Endothelial cell of umbilical vein (primary cell): Measurements from ENCODE around the gene ERMN. TPM values are rescaled to one million over a fixed set of nuclear protein-coding genes. Genes with fewer than 3 reads are reported as not detected.

ENCODE experiments used
- BruUV-seq: library from RNA; stranded (reverse); fragments of 400-500 nt; replicated peaks from 2 replicates; lab custom pipeline; 2021; lab: Mats Ljungman, UMichigan
- CTCF ChIA-PET: fragments of 300-600, 350-600 bp; sonication (Branson Sonifier 250); formaldehyde crosslinking; loops from one replicate; lab custom pipeline; 2021; ENCODE audit warnings: antibody characterized with exemption, inconsistent platforms; lab: Charles Lee
- POLR2A ChIA-PET: fragments of 300-600, 350-600 bp; sonication (Branson Sonifier 250); formaldehyde crosslinking; loops from one replicate; lab custom pipeline; 2021; ENCODE audit warnings: antibody characterized with exemption, inconsistent platforms; lab: Charles Lee
- DNase-seq: peaks from one replicate; pipeline ENCODE4 v3.0.0-alpha.2; 2011; ENCODE audit warnings: low read depth, low spot score
- FAIRE-seq: peaks from 2 replicates; lab custom pipeline; 2011; peaks lifted over from hg19 to GRCh38; lab: Jason Lieb, UNC
- H2AFZ ChIP-seq: 2 replicates; pipeline ENCODE4 v1.6.0; 2012; ENCODE audit warnings: low read depth, low read length, control low read depth, inconsistent platforms
- H3K27ac ChIP-seq: 2 replicates; pipeline ENCODE4 v1.5.1; 2011; ENCODE audit warnings: low read depth, mild to moderate bottlenecking, control low read depth, low read length, moderate library complexity; ENCODE audit not compliant: insufficient read depth
- H3K27me3 ChIP-seq, 2 experiments: 2 replicates each; pipeline versions ENCODE4 v1.6.0 to v1.6.1; 2011; ENCODE audit warnings: low read length in 2 of 2, mixed read lengths in 1 of 2; ENCODE audit not compliant: control insufficient read depth in 2 of 2, insufficient read depth in 2 of 2
- H3K36me3 ChIP-seq, 2 experiments: 2 replicates in 1 of 2; 3 replicates in 1 of 2; pipeline ENCODE4 v1.5.1; 2011; ENCODE audit warnings: low read length in 2 of 2, mild to moderate bottlenecking in 1 of 2, moderate library complexity in 1 of 2; ENCODE audit not compliant: control insufficient read depth in 2 of 2, insufficient read depth in 2 of 2; ENCODE audit errors: extremely low read depth in 1 of 2
- H3K4me1 ChIP-seq: 3 replicates; pipeline ENCODE4 v1.5.1; 2011; ENCODE audit warnings: mild to moderate bottlenecking, low read length; ENCODE audit not compliant: control insufficient read depth, insufficient read depth; ENCODE audit errors: extremely low read depth
- H3K4me2 ChIP-seq: 2 replicates; pipeline ENCODE4 v1.6.1; 2011; ENCODE audit warnings: low read length, control low read depth, mixed read lengths; ENCODE audit not compliant: insufficient read depth
- H3K4me3 ChIP-seq, 3 experiments: fragments of 200-600 bp in 1 of 3; sonication (generic), shearing (Covaris generic) in 1 of 3; replicated peaks in 1 of 3; 2 replicates each; pipeline ENCODE4 v1.5.1; 2011 to 2016; ENCODE audit warnings: control low read depth in 3 of 3, low read length in 3 of 3, mild to moderate bottlenecking in 2 of 3, inconsistent platforms in 1 of 3, low read depth in 1 of 3, moderate library complexity in 1 of 3; ENCODE audit not compliant: insufficient read depth in 1 of 3
- H3K79me2 ChIP-seq: 2 replicates; pipeline ENCODE4 v1.6.0; 2012; ENCODE audit warnings: low read length, inconsistent platforms; ENCODE audit not compliant: control insufficient read depth, insufficient read depth
- H3K9ac ChIP-seq: replicated peaks from 2 replicates; pipeline ENCODE3; 2011; ENCODE audit warnings: low read length, control low read depth; ENCODE audit not compliant: insufficient read depth; ENCODE audit errors: extremely low read depth
- H3K9me1 ChIP-seq: replicated peaks from 3 replicates; pipeline ENCODE4 v1.6.0; 2011; ENCODE audit warnings: mild to moderate bottlenecking, low read length; ENCODE audit not compliant: control insufficient read depth, insufficient read depth; ENCODE audit errors: extremely low read depth
- H3K9me3 ChIP-seq: replicated peaks from 2 replicates; pipeline ENCODE4 v1.5.1; 2012; ENCODE audit warnings: low read length, inconsistent platforms; ENCODE audit not compliant: control insufficient read depth, insufficient read depth
- H4K20me1 ChIP-seq: replicated peaks from 2 replicates; pipeline ENCODE3; 2011; ENCODE audit warnings: mild to moderate bottlenecking, low read length; ENCODE audit not compliant: control insufficient read depth, insufficient read depth; ENCODE audit errors: extremely low read depth
- EZH2 ChIP-seq: IDR thresholded peaks from 2 replicates; pipeline ENCODE4 v1.6.1; 2012; ENCODE audit warnings: borderline replicate concordance, low read depth, mild to moderate bottlenecking, moderate library complexity, low read length, inconsistent platforms; ENCODE audit not compliant: severe bottlenecking
- FOS ChIP-seq: IDR thresholded peaks from 2 replicates; pipeline ENCODE4 v1.6.1; 2011; ENCODE audit warnings: mild to moderate bottlenecking, low read length, moderate library complexity, borderline replicate concordance; ENCODE audit not compliant: insufficient read depth
- GATA2 ChIP-seq: IDR thresholded peaks from 2 replicates; pipeline ENCODE4 v1.7.0; 2011; ENCODE audit warnings: low read depth, mild to moderate bottlenecking, moderate library complexity, mixed read lengths, low read length; ENCODE audit not compliant: insufficient read length, insufficient read depth
- JUN ChIP-seq: IDR thresholded peaks from 2 replicates; pipeline ENCODE4 v1.6.1; 2011; ENCODE audit warnings: borderline replicate concordance, low read depth; ENCODE audit not compliant: insufficient read length, insufficient read depth
- MYC ChIP-seq: IDR thresholded peaks from one replicate; pipeline ENCODE4 v1.6.1; 2011; ENCODE audit warnings: mild to moderate bottlenecking, low read depth, low read length
- POLR2A ChIP-seq: IDR thresholded peaks from 2 replicates; pipeline ENCODE4 v1.6.1; 2012; ENCODE audit warnings: low read depth, mild to moderate bottlenecking, control low read depth, low read length
- POLR2AphosphoS5 ChIP-seq: IDR thresholded peaks from 2 replicates; pipeline ENCODE4 v1.6.1; 2012; ENCODE audit warnings: low read depth, mild to moderate bottlenecking, control low read depth, low read length, moderate library complexity; ENCODE audit not compliant: insufficient read depth
- dilution Hi-C: fragments of 300-500 bp; cut with MboI; formaldehyde crosslinking; loops from one replicate; pipeline ENCODE4 v1.15.0; 2019; ENCODE audit warnings: low sequenced_read_pairs; ENCODE audit not compliant: extremely low pct_ligation_motif_present
- intact Hi-C: fragments of 100-400 bp; cut with micrococcal nuclease; formaldehyde crosslinking; loops from one replicate; pipeline ENCODE4 v1.10.0; 2022
- polyA plus RNA-seq, 4 experiments: library from polyadenylated mRNA; depleted of rRNA in 3 of 4; stranded (reverse) in 3 of 4; unstranded in 1 of 4; fragments of >200 nt; gene quantifications; 2 replicates each; pipeline versions ENCODE4 v1.2.1 to v1.2.3, GENCODE V29; 2011 to 2012; ENCODE audit warnings: missing spikeins in 1 of 4
- total RNA-seq: library from RNA; stranded (reverse); gene quantifications from 2 replicates; pipeline ENCODE4 v1.2.3, GENCODE V29; 2021
- TF ChIP-seq, protein P1 (sequence below), 2 donors: IDR thresholded peaks; 1 replicate in 1 of 2; 2 replicates in 1 of 2; pipeline ENCODE4 v1.5.1; 2011; ENCODE audit warnings: low read length in 2 of 2, mild to moderate bottlenecking in 2 of 2, moderate library complexity in 2 of 2, control low read depth in 1 of 2, inconsistent platforms in 1 of 2, low read depth in 1 of 2; ENCODE audit not compliant: insufficient read depth in 1 of 2; ENCODE audit errors: extremely low read depth in 1 of 2
- TF ChIP-seq, protein P2 (sequence below): IDR thresholded peaks from 2 replicates; pipeline ENCODE4 v1.6.1; 2011; ENCODE audit not compliant: insufficient read depth, insufficient read length

The ERMN gene
- total and polyA plus RNA-seq, 2 donors (not counting 3 experiments of a cell fraction or from before 2014, with no cell fraction given): not detected

DNA sequence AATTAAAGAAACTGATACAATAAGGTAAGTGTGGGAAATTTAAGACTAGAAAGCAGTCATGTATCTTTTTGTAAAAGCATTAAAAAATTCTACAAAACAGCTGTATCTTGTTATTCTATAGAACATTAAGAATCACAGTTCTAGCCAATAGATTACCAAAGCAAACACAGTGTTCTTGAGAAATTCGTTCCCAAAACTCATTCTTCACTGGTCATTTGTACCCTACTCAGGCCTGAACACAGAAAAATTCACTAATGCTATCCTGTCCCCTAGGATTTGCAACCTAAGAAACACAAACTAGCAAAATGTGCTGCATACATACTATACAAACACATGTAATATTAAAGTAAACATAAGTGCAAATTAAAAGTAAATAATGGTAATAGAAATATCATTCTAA lies 29.1 kb downstream of the ERMN start:
- Histone ChIP-seq H3K4me2 (no peak overlapping the region), H2AFZ (no peak overlapping the region), H4K20me1 (no peaks in the 10 kb centered on the region), H3K4me1 (no peaks in the 10 kb centered on the region), H3K36me3 (no peaks in the 10 kb centered on the region), H3K9ac (no peak overlapping the region), H3K4me3 (no peak overlapping the region), H3K9me3 (no peaks in the 10 kb centered on the region), H3K9me1 (no peaks in the 10 kb centered on the region), H3K27me3 (peaks cover 0 to 3% of the 10 kb centered on the region in 2 experiments), H3K27ac (no peak overlapping the region), H3K79me2 (no peaks in the 10 kb centered on the region)
- intact Hi-C loops (no loop called here), dilution Hi-C loops (no loop called here)
- DNase-seq (no peak), FAIRE-seq (no peak)
- TF ChIP-seq EZH2: no peak
- no peak for TF ChIP-seq MYC
- TF ChIP-seq JUN: no peak
- no peak for TF ChIP-seq POLR2AphosphoS5
- TF ChIP-seq, protein P1, sequence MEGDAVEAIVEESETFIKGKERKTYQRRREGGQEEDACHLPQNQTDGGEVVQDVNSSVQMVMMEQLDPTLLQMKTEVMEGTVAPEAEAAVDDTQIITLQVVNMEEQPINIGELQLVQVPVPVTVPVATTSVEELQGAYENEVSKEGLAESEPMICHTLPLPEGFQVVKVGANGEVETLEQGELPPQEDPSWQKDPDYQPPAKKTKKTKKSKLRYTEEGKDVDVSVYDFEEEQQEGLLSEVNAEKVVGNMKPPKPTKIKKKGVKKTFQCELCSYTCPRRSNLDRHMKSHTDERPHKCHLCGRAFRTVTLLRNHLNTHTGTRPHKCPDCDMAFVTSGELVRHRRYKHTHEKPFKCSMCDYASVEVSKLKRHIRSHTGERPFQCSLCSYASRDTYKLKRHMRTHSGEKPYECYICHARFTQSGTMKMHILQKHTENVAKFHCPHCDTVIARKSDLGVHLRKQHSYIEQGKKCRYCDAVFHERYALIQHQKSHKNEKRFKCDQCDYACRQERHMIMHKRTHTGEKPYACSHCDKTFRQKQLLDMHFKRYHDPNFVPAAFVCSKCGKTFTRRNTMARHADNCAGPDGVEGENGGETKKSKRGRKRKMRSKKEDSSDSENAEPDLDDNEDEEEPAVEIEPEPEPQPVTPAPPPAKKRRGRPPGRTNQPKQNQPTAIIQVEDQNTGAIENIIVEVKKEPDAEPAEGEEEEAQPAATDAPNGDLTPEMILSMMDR (IDR thresholded peaks at IDR 0.05; ENCODE audit: extremely low read depth in 1 of 2, insufficient read depth in 1 of 2, low read depth in 1 of 2, low read length in 2 of 2): no peak
- no peak for TF ChIP-seq FOS
- TF ChIP-seq GATA2: no peak
- TF ChIP-seq, protein P2, sequence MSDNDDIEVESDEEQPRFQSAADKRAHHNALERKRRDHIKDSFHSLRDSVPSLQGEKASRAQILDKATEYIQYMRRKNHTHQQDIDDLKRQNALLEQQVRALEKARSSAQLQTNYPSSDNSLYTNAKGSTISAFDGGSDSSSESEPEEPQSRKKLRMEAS: no peak
- no peak for TF ChIP-seq POLR2A
- POLR2A ChIA-PET: no interaction called here
- BruUV-seq: no TSS peak
- CTCF ChIA-PET: interaction anchor here (0.7 kb wide), 1 partner anchor 39 kb away, joined by 4 read pairs; no protein-coding TSS in a partner anchor
